HepG2 (cell line): ENCODE results near the gene PSD. TPM values are rescaled to one million over a fixed set of nuclear protein-coding genes. Genes with fewer than 3 reads are reported as not detected.

Experiments used
- CREB1 ChIP-seq, 2 experiments: fragments of 450-650 bp in 1 of 2; IDR thresholded peaks; 2 replicates each; pipeline ENCODE4 v1.6.1; 2016 to 2017; ENCODE audit warnings: control low read depth in 1 of 2, mild to moderate bottlenecking in 1 of 2, missing compliant biosample characterization in 1 of 2, missing genetic modification characterization in 1 of 2
- KDM1A ChIP-seq: IDR thresholded peaks from 2 replicates; pipeline ENCODE4 v1.6.1; 2016; ENCODE audit warnings: missing compliant biosample characterization
- NFIC ChIP-seq: IDR thresholded peaks from 2 replicates; pipeline ENCODE4 v1.6.1; 2012; ENCODE audit warnings: mild to moderate bottlenecking, low read length, inconsistent platforms
- SAFB2 ChIP-seq: sonication (generic); formaldehyde crosslinking; IDR thresholded peaks from 2 replicates; pipeline ENCODE4 v1.5.1; 2020; ENCODE audit warnings: missing genetic modification reagents, low read depth, mild to moderate bottlenecking, borderline replicate concordance
- SP140L ChIP-seq: sonication (generic); formaldehyde crosslinking; IDR thresholded peaks from 2 replicates; pipeline ENCODE4 v1.4.0; 2020; ENCODE audit warnings: missing genetic modification reagents, borderline replicate concordance
- THRA ChIP-seq: sonication (generic); formaldehyde crosslinking; IDR thresholded peaks from 2 replicates; pipeline ENCODE4 v1.4.0; 2020; ENCODE audit warnings: missing genetic modification reagents, borderline replicate concordance
- ZBTB40 ChIP-seq, 2 experiments: fragments of 450-650 bp in 1 of 2; sonication (generic) in 1 of 2; formaldehyde crosslinking in 1 of 2; IDR thresholded peaks; 2 replicates each; pipeline versions ENCODE4 v1.6.1 to v1.8.0; 2016 to 2022; ENCODE audit warnings: antibody characterized with exemption in 1 of 2, mild to moderate bottlenecking in 1 of 2, missing genetic modification reagents in 1 of 2
- ZNF335 ChIP-seq: sonication (generic); formaldehyde crosslinking; IDR thresholded peaks from 2 replicates; pipeline ENCODE4 v1.4.0; 2020; ENCODE audit warnings: missing genetic modification reagents
- ZNF432 ChIP-seq: sonication (generic); formaldehyde crosslinking; IDR thresholded peaks from 2 replicates; pipeline ENCODE4 v1.5.0; 2020; ENCODE audit warnings: missing genetic modification reagents, mild to moderate bottlenecking, borderline replicate concordance
- ZNF44 ChIP-seq: sonication (generic); formaldehyde crosslinking; IDR thresholded peaks from 2 replicates; pipeline ENCODE4 v1.5.1; 2020; ENCODE audit warnings: mild to moderate bottlenecking, missing genetic modification reagents
- ZNF558 ChIP-seq: sonication (generic); formaldehyde crosslinking; IDR thresholded peaks from 2 replicates; pipeline ENCODE4 v1.9.0; 2022; ENCODE audit warnings: mild to moderate bottlenecking, missing genetic modification reagents, borderline replicate concordance
- ZNF672 ChIP-seq: sonication (generic); formaldehyde crosslinking; IDR thresholded peaks from 2 replicates; pipeline ENCODE4 v1.8.1; 2022; ENCODE audit warnings: missing genetic modification reagents
- polyA plus RNA-seq, 8 experiments: library from polyadenylated mRNA; depleted of rRNA in 3 of 8; stranded (reverse) in 7 of 8; unstranded in 1 of 8; fragments of >200 nt; fragmentation: Illumina TruSeq in 4 of 8; extraction: Trizol in 4 of 8; gene quantifications; 2 replicates each; pipeline versions ENCODE4 v1.2.1 to v1.2.3, GENCODE V29; 2011 to 2016; ENCODE audit warnings: low read depth in 4 of 8, missing spikeins in 1 of 8, mixed read lengths in 1 of 8; ENCODE audit not compliant: insufficient read depth in 1 of 8
- total RNA-seq, 5 experiments: library from RNA; depleted of rRNA; stranded (reverse); fragments of >200 nt; fragmentation: Illumina TruSeq; extraction: Trizol; gene quantifications; 2 replicates each; pipeline ENCODE4 v1.2.3, GENCODE V29; 2016; ENCODE audit warnings: low read depth in 1 of 5
- TF ChIP-seq, protein P1 (sequence below): sonication (generic); formaldehyde crosslinking; IDR thresholded peaks from 2 replicates; pipeline ENCODE4 v1.5.0; 2020; ENCODE audit warnings: missing genetic modification reagents
- TF ChIP-seq, protein P2 (sequence below): fragments of 450-650 bp; IDR thresholded peaks from 2 replicates; pipeline ENCODE4 v1.6.1; 2017

The PSD gene
- total and polyA plus RNA-seq, 2 of the 13 experiments (the other 11 are each of a cell fraction or from before 2014, with no cell fraction given) = 0.35 to 0.58 TPM

DNA sequence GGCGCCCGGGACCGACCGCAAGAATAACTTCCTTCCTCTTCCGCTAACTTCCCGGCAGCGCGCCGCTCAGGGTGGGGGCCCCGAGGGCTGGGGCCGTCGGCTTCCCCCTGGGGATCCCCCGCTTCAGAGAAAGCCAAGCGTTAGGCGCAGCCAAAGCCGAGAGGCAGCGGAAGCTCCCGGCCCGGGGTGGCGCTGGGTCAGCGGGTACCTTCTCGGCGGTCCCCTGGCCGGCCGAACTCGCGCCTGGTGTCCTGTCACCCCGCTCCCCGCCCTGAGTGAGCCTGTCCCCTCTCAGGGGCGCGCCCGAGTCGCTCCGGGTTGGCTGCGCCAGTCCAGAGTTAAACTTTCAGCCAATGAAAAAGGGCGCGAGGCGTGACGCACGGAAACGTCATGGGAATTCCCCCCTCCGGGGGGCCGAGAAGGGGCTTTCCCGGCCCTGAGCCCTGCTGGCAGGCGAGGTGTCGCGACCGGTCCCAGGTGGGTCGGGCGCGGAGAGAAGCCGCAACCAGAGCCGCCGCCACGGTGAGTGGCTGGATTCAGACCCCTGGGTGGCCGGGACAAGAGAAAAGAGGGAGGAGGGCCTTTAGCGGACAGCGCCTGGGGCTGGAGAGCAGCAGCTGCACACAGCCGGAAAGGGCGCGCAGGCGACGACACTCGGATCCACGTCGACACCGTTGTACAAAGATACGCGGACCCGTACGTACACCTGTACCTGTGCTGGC, 24.3 kb downstream of the PSD start (continued):
- TF ChIP-seq, protein P1, sequence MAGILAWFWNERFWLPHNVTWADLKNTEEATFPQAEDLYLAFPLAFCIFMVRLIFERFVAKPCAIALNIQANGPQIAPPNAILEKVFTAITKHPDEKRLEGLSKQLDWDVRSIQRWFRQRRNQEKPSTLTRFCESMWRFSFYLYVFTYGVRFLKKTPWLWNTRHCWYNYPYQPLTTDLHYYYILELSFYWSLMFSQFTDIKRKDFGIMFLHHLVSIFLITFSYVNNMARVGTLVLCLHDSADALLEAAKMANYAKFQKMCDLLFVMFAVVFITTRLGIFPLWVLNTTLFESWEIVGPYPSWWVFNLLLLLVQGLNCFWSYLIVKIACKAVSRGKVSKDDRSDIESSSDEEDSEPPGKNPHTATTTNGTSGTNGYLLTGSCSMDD (CRISPR knock-in tag) = no peak
- TF ChIP-seq CREB1 (IDR thresholded peaks at IDR 0.05) (peak; percentile 96), CREB1 (CRISPR knock-in tag; IDR thresholded peaks at IDR 0.05) (peak; percentile 98), ZBTB40 (IDR thresholded peaks at IDR 0.05) (no peak), ZBTB40 (CRISPR knock-in tag; IDR thresholded peaks at IDR 0.05) (no peak), KDM1A (CRISPR knock-in tag) (no peak), ZNF44 (CRISPR knock-in tag) (no peak), ZNF672 (CRISPR knock-in tag) (no peak), SP140L (CRISPR knock-in tag) (no peak), ZNF432 (CRISPR knock-in tag) (no peak), NFIC (no peak), ZNF558 (CRISPR knock-in tag) (0 out of 2 replicates have a peak, but pooled peaks have one; percentile 80), SAFB2 (CRISPR knock-in tag) (no peak), ZNF335 (CRISPR knock-in tag) (no peak), THRA (no peak; the same call in 1 of the 2 replicates)
- TF ChIP-seq, protein P2, sequence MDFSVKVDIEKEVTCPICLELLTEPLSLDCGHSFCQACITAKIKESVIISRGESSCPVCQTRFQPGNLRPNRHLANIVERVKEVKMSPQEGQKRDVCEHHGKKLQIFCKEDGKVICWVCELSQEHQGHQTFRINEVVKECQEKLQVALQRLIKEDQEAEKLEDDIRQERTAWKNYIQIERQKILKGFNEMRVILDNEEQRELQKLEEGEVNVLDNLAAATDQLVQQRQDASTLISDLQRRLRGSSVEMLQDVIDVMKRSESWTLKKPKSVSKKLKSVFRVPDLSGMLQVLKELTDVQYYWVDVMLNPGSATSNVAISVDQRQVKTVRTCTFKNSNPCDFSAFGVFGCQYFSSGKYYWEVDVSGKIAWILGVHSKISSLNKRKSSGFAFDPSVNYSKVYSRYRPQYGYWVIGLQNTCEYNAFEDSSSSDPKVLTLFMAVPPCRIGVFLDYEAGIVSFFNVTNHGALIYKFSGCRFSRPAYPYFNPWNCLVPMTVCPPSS = no peak
